GM20000 (cell line): ENCODE measurements around the gene MECP2.

ENCODE experiments used
- DNase-seq: peaks from one replicate; pipeline ENCODE4 v3.0.0; 2012; ENCODE audit warnings: low spot score
- CTCF ChIP-seq: IDR thresholded peaks from 2 replicates; pipeline ENCODE4 v1.5.1; 2012; ENCODE audit warnings: mild to moderate bottlenecking, control low read depth; ENCODE audit errors: extremely low read depth, missing control alignments

Gene MECP2

GRCh38 chrX:154049209-154050112, 48.1 kb downstream of the MECP2 start:
- DNase-seq: no peak
- no peak for TF ChIP-seq CTCF

GRCh38 chrX:154048398-154048797, 49.1 kb downstream of the MECP2 start:
- TF ChIP-seq CTCF: no peak
- no peak for DNase-seq

GRCh38 chrX:154046940-154047610, 50.4 kb downstream of the MECP2 start:
- DNase-seq: no peak
- TF ChIP-seq CTCF: no peak

GRCh38 chrX:154046031-154046781, 51.3 kb downstream of the MECP2 start:
- no peak for TF ChIP-seq CTCF
- no peak for DNase-seq

GRCh38 chrX:154044091-154044490, 53.4 kb downstream of the MECP2 start:
- no peak for TF ChIP-seq CTCF
- no peak for DNase-seq

- TF ChIP-seq CTCF: no peak
- no peak for DNase-seq
These were observed 54.3 kb downstream of the MECP2 start for GRCh38 chrX:154043003-154043763.
